ENCODE measurements around the gene RPL21.

The RPL21 gene

DNA sequence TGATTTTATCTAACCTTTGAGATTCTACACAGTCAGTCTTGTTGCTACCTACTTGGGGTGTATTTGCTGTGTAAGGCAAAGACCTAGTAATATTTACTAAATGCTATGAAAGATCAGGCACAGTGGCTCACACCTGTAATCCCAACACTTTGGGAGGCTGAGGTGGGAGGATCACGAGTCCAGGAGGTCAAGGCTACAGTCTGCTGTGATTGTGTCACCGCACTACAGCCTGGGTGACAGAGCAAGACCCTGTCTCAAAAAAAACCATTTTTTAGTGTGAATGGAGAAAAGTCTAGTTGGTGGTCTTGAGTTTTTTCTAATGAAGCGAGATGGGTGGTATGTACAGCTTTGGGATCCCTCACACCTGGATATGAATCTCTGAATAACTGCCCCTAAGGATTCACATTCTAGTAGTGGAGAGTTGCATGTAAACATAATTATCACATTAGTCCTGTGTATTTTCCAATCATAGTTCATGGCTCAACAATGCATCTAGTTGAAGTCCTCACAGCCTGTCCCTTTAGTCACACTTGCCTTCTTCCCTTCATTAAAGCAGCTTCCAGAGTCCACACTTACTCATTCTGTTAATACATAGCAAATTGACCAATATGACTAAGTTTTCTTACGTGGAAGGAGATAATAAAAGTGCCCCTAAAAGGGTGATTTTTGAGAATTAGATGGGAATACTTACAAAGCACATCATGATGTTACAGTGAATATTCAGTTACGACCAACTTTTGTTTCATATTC lies 7.5 kb downstream of the RPL21 start:
- DNase-seq (ENCODE audit: low read depth in 2 of 2) = no peak

DNA sequence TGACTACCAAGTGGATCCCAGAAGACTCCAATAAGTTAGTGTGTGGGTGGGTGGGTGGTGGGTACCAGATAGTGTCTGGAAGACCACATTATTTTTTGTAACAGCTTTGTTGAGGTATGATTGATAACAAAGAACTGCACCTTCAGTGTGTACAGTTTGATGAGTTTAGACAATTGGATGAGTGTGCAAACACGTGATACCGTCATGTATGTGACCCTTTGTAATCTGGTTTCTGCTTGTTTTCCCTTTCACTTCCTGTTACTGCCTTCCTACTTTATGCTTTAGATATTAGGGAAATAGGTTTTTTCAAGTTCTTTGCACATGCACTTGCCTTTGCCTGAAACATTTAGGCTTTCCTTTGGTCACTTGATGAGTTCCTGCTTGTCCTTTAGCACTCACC lies 8.5 kb downstream of the RPL21 start:
- DNase-seq (ENCODE audit: low read depth in 2 of 2) = no peak

DNA sequence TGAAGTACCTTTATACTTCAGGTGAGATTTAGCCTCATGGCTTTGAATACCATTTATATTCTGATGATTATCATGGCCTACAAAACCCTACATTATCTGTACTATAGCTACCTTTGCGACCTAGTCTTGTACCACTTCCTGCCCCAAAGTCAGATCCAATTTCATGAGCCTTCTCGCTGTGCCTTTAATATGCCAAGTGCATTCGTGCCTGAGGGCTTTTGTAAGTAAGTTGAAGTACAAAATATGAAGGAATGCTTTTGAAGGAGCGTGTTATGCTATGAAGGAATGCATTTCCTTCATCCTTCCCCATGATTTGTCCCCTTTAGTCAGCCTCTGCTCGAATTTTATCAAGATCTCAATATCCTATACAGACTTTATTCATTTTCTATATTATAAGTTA lies 10.0 kb downstream of the RPL21 start:
- no peak for DNase-seq (ENCODE audit: low read depth in 2 of 2)

- no peak for DNase-seq (ENCODE audit: low read depth in 2 of 2)
Observed at GRCh38 chr13:27263438-27263837, 12.1 kb downstream of the RPL21 start.

DNA sequence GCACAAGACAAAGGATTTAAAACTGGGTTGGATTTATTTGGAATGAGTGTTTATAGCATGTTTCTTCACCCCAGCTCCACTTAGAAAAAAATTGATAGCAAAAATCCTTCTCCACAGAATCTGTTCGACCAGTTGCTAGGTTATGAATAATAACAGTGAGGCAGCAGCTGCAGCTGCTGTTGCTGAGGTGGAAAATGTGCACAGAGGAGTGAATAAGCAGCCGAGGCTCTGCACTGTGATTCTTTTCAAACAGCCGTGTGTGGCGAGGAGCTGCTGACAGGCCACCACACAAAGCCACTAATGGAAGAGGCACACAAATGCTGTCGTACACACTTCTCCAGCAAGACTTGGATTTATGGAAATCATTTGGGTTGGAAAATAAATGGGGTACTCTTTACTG lies 12.8 kb downstream of the RPL21 start:
- DNase-seq (ENCODE audit: low read depth in 2 of 2) = no peak

DNA sequence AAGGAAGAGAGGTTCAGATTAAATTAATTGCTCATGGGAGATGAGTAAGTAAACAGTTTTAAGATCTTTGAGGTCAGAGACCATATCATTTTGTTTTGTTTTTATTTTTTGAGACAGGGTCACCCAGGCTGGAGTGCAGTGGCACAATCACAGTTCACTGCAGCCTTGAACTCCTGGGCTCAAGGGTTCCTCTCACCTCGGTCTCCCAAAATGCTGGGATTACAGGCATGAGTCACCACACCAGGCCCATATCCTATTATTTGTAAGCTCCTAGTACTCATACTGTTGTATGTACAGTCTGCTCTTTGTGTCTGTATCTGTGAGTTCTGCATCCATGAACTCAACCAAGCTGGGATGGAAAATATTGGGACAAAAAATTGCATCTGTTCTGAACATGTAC lies 13.3 kb downstream of the RPL21 start:
- no peak for DNase-seq (ENCODE audit: low read depth in 2 of 2)

GRCh38 chr13:27266917-27267316 lies 15.6 kb downstream of the RPL21 start:
- DNase-seq (ENCODE audit: low read depth in 2 of 2) = no peak

GRCh38 chr13:27267596-27267995 lies 16.2 kb downstream of the RPL21 start:
- no peak for DNase-seq (ENCODE audit: low read depth in 2 of 2)

DNA sequence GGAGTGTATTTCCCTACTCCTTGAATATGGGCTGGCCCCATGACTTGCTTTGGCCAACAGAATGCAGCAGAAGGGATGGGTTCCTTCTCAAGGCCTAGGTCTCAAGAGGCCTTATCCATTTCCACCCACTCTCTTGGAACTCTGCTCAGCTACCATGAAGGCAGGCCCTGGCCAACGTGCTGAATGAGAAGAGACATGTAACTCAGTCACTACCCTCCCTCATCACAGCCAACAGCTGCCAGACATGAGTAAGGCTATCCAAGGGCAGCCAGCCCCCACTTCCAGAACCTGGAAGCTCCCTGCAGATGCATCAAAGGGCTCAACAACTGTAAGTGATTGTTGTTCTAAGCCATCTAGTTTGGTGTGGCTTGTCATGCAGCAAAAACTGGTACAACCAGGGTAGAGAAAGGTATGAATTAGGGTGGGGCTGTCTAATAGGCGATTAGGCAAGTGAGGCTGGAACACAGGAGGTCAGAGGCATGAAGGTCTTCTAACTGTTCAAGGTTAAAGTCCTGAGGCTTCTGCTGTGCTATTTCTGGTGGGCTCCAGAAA lies 17.8 kb downstream of the RPL21 start:
- no peak for DNase-seq (ENCODE audit: low read depth in 2 of 2)

- DNase-seq (ENCODE audit: low read depth in 2 of 2) = peak; percentile 43 to 46
Observed at GRCh38 chr13:27270594-27271520, 19.5 kb downstream of the RPL21 start, which contains the start of gene RASL11A. Gene RASL11A, plus strand, starts transcription at chr13:27270830. Its CDS starts 115 bp downstream, at chr13:27270945.

GRCh38 chr13:27271570-27272096 lies 20.3 kb downstream of the RPL21 start:
- DNase-seq (ENCODE audit: low read depth in 2 of 2) = no peak

DNA sequence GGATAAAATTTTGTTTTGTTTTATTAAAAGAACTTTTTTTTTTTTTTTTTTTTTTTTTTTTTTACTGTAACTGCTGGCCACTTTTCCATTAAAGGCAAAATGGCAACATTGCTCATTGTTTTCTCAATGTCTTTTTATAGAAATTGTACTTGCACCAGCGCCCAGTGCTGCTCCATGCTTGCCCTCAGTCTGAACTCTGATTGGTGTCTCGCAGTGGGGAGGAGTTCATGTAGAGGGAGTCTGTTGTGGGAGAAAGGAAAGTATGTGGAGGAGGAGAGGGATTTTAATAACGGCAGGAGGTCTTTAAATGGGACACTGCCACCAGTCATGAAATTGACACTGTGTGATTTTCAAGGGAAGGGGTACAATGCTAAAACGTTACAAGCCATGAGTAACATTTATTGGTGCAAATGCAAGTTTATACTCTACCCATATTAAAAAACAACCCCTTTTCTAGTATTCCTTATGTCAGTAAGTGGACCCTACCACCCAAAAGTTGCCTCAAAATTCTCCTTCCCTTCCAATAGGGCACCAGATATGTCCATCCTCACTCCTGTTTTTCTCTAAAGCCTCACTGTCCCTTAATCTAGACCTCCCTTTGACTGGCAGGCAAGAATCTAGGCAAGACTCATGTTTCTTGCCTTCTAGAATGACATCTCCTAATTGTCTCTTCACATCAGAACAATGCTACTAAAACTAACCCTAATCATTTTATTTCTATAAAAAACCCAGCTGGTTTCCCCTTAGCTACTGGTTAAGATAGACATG lies 22.5 kb downstream of the RPL21 start:
- DNase-seq (ENCODE audit: low read depth in 2 of 2) = no peak

DNA sequence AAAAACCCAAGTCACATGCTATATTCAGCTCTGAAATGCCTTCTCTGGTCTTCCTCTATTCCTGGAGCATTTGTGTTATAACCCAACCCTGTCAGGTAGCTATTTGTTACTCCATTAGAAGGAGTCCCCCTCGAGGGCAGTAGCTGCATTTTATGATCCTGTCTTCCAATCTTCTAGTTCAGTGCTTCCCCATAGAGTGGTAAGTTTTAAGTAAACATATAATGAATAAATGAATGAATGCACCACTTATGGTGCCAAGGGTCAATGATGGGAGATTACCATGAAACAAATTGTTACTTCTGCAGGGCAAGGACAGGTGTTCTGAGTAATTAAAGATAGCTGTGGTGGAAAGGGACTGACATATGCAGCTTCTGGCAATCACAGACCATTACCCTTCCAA lies 23.3 kb downstream of the RPL21 start:
- DNase-seq (ENCODE audit: low read depth in 2 of 2) = no peak

- DNase-seq (ENCODE audit: low read depth in 2 of 2) = no peak
Observed at GRCh38 chr13:27276188-27276587, 24.8 kb downstream of the RPL21 start.

DNA sequence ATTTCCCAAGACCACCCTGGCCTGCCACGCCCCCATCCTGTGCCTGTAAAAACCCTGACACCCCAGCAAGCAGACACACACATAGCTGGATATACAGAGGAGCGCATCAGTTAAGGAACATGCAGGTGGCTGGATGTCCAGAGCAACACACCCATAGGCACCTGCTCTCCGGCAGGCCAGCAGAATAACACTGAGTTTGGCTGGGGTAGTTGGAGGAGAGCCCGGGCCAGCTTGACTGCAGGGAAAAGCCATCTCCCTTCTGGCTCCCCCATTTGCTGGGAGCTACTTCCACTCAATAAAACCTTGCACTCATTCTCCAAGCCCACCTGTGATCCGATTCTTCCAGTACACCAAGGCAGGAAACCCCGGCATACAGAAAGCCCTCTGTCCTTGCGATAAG lies 28.1 kb downstream of the RPL21 start:
- DNase-seq (ENCODE audit: low read depth in 2 of 2) = no peak

DNA sequence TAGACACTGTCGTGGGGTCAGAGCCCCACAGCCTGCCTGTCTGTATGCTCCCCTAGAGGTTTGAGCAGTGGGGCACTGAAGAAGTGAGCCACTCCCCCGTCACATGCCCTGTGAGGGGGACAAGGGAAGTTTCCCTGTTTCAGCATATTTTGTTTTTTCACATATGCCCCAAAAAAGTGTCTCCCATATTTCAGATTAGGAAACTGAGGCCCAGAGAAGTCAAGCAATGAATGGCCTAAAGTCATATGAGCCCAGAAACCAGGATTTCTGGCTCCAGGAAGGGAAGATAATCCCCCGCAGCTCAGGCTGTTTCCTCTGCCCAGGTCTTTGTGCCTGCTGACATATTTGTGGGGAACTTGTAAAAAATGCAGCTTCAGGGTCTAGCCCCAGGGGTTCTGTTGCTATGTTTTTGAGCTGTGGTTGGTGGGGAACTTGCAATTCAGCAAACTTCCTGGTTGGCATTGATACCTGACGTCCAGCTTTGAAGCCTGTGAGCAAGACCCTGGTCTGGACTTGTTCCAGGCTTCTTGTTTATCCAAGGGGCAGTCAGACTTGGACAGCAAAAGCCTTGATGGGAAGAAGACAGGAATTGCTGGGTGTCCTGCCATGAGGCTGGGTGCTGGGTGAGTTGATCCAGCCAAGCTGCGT lies 28.8 kb downstream of the RPL21 start:
- no peak for DNase-seq (ENCODE audit: low read depth in 2 of 2)

GRCh38 chr13:27280841-27281240 lies 29.5 kb downstream of the RPL21 start:
- DNase-seq (ENCODE audit: low read depth in 2 of 2) = no peak

DNA sequence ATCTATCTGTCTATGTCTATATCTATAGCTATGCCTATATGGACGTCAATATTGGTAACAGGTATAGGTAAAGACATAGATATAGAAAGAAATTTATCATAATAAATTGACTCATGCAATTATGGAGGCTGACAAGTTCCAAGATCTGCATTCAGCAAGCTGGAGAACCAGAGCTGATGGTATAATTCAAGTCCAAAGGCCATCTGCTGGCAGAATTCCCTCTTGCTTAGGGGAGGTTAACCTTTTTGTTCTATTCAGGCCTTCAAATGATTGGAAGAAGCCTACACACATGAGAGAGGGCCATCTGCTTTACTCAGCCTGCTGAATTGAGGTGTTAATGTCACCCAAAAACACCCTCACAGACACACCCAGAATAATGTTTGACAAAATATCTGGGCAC lies 30.1 kb downstream of the RPL21 start:
- DNase-seq (ENCODE audit: low read depth in 2 of 2) = no peak

GRCh38 chr13:27283906-27284493 lies 32.6 kb downstream of the RPL21 start:
- no peak for DNase-seq (ENCODE audit: low read depth in 2 of 2)

DNA sequence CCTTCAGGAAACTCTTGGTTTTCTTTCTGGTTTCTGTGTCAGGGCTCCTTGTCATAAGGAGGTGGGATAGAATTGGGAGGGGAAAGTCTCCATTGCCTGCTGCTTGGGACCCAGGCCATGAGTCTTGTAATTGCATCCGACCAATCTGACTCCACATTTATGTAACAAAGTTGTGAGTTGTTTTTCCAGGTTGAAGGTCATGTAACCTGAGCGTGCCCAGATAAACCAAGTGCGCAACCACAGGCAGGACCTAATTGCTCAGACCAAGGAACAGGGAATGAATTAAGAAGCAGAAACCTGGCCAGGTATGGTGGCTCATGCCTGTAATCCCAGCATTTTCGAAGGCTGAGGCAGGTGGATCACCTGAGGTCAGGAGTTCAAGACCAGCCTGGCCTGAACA lies 37.0 kb downstream of the RPL21 start:
- no peak for DNase-seq (ENCODE audit: low read depth in 2 of 2)
